GM12865 (cell line): Measurements from ENCODE around the gene CRYBG2.

Experiments used
- DNase-seq: peaks from one replicate; pipeline ENCODE4 v3.0.0; 2010; ENCODE audit warnings: low read depth
- H3K4me3 ChIP-seq: 2 replicates; pipeline ENCODE4 v1.5.1; 2011; ENCODE audit warnings: mild to moderate bottlenecking, low read depth, low read length, control low read depth
- TF ChIP-seq, protein P1 (sequence below): IDR thresholded peaks from 2 replicates; pipeline ENCODE4 v1.5.1; 2011; ENCODE audit warnings: low read length, control low read depth, low read depth, inconsistent platforms; ENCODE audit not compliant: insufficient read depth; ENCODE audit errors: missing control alignments

CRYBG2 gene

DNA sequence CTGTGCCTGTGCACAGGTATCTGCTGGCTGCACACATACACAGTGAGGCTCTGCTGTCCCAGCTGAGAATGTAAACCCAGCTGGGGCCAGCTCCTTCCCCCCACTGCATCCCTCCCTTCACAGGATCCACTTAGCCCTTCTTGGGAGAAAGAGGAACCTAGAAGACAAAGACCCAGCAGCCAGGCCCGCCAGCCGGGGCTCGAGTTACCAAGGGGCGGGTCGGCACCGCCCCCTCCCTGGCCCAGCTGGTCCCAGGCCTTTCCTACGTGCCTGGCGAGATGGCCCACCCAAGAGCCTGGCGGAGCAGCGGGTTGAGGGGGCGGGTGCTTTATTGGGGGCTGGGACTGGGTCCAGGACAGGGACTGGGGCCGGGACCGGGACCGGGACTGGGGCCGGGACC, 72.0 kb downstream of the CRYBG2 start:
- DNase-seq = no peak
- TF ChIP-seq, protein P1, sequence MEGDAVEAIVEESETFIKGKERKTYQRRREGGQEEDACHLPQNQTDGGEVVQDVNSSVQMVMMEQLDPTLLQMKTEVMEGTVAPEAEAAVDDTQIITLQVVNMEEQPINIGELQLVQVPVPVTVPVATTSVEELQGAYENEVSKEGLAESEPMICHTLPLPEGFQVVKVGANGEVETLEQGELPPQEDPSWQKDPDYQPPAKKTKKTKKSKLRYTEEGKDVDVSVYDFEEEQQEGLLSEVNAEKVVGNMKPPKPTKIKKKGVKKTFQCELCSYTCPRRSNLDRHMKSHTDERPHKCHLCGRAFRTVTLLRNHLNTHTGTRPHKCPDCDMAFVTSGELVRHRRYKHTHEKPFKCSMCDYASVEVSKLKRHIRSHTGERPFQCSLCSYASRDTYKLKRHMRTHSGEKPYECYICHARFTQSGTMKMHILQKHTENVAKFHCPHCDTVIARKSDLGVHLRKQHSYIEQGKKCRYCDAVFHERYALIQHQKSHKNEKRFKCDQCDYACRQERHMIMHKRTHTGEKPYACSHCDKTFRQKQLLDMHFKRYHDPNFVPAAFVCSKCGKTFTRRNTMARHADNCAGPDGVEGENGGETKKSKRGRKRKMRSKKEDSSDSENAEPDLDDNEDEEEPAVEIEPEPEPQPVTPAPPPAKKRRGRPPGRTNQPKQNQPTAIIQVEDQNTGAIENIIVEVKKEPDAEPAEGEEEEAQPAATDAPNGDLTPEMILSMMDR = no peak
- no peak overlapping the region for H3K4me3 ChIP-seq

DNA sequence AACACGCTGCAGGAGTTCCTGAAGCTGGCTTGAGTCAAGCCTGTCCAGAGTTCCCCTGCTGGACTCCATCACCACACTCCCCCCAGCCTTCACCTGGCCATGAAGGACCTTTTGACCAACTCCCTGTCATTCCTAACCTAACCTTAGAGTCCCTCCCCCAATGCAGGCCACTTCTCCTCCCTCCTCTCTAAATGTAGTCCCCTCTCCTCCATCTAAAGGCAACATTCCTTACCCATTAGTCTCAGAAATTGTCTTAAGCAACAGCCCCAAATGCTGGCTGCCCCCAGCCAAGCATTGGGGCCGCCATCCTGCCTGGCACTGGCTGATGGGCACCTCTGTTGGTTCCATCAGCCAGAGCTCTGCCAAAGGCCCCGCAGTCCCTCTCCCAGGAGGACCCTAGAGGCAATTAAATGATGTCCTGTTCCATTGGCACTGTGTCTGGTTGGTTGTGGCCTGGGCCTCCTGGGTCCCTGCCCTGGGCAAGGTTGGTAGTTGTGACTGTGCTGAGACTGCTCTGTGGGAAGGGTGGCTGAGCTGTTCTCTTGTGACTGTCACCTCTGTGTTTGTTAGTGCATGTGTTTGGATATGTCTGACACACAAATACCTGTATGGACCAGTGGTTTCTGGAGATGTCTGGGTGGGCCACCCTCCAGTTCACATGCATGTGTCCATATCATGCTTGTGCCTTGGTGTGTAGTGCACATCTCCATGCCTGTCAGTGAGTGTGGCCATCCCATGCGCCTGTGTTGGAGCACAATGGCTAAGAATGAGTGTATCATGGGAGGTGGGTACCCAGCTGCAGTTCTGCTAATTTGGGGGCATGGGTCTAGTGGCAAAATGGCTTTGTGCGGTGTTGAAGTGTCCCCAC, 72.6 kb downstream of the CRYBG2 start:
- DNase-seq = no peak
- TF ChIP-seq, protein P1 = no peak
- H3K4me3 ChIP-seq = no peak overlapping the region

DNA sequence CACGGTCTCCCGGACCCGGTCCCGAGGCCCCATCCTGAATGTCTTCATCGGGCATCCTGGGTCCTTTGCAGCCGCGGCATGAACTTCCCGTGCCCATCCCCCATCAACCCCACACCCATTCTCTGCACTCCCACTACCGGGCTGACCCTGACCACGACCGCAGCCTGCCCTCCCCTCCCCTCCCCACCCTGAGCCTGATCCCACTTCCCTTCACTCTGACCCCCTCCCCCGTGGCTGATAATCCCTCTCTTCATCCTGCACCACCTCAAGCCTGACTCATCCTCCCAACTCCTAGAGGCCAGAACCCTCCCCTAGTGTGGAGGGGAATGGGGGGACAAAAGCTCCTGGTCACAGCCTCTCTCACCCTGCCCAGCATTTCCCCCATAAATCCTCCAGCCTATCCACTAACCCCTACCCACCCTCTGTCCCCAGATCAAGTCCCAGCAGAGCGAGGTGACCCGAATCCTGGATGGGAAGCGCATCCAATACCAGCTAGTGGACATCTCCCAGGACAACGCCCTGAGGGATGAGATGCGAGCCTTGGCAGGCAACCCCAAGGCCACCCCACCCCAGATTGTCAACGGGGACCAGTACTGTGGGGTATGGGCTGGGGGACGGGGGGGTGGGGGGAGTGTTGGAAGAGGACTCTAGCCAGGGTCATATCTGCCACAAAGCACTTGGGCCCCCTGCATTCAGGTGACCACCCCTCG, 73.4 kb downstream of the CRYBG2 start:
- peak overlapping the region; percentile 88 for H3K4me3 ChIP-seq
- TF ChIP-seq, protein P1 = no peak
- peak; percentile 28 for DNase-seq

DNA sequence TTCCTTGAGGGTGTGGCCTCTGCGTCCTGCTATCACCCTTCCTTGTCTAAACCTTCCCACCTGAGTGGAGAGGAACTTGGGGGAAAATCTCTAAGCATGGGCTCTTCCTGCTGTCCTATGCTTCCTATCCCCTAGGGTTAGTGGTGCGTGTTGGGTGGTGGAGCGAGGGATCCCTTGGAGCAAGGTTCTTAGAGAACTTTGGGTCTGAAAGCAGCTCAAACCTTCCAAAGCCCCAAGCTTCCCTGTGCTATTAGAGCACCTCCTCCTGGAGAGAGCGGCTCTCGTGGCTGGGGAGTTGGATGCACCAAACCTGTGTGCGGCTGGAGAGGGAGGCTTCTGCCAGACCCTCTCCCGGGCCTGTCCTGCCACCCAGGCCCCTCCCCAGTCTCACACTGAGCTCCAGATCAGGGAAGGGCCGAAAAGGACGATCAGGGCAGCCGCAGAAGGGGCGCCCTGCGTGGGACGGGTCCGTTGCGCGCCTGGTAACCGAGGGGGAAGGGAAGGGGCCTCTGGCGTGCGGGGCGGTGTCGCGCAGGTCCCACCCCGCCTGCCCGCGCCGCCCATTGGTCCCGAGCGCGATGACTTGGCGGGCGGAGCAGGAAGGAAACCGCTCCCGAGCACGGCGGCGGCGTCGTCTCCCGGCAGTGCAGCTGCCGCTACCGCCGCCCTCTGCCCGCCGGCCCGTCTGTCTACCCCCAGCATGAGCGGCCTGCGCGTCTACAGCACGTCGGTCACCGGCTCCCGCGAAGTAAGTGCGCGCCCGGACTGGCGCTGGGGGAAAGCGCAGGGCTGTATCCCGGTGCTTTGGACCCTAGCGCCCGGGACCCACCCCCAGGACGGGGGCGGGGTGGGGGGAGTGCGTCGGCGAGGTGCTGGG, 74.2 kb downstream of the CRYBG2 start, which contains the start of gene SH3BGRL3:
Gene SH3BGRL3 (plus strand): TSS at position 631 of the 877 bp plus-strand sequence. CDS start 70 bp downstream, at position 701.
- TF ChIP-seq, protein P1 = peak; percentile 25
- peak; percentile 90 for DNase-seq

DNA sequence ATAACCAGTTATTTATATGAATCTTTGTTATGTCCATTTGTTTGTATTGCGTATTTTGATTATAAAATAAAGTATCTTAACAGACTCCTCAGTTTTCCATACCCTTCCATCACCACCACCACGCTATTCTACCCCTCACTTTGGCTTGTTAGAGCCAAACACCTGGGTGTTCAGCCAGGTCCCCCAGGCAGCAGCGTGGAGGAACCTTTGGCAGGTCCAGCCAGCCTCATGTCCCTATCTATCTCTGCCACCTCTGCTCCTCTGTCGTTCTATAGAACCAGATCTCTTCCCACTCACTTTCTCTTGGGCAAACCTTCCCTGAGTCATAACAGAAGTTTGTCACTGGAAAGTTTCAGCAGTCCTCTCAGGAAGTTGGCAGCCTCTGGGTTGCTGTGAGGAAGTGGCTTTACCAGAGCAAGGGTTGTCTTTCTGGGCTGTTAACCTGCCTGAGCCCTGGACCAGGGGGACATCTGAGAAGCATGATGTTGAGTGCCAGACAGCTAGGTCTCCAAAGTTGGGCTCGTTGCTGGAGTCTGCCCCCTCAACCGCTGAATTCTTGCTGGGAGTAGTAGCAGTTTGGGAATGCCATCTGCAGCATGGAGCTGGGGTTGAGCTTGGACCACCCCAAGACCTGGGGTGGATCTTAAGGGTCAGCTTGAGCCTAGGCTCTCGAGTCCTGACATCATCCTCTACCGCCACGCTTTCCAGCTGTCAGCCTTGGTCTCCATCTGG, 75.0 kb downstream of the CRYBG2 start:
- DNase-seq = peak; percentile 48
- TF ChIP-seq, protein P1 = no peak
- peak overlapping the region; percentile 88 for H3K4me3 ChIP-seq

More for the DNA sequence above, 74.2 kb downstream of the CRYBG2 start, which contains the start of gene SH3BGRL3:
- H3K4me3 ChIP-seq = peak within 1 kb of the TSS; percentile 88

DNA sequence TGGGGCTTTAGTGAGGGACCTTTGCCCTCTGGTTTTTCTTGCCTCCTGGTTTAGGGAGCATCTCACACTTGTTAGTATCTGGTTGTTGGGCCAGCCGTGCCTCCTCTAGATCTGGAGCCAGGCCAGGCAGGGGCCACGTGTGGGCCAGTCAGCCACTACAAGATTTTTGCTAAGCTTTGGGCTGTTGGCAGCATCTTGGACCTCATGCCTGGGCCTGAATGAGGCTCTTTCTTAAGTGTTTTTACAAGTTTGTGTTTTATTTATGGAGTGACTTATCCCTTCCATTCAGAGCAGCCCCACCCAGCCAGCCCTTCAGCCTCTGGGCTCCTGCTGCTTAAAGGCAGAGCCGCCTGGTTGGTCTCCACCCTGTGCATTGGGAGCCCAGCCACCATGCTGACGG, 75.6 kb downstream of the CRYBG2 start:
- TF ChIP-seq, protein P1 = no peak
- H3K4me3 ChIP-seq = no peak overlapping the region
- DNase-seq = no peak
